Breast epithelium (tissue), 4 donors: ENCODE measurements around the gene TMEM254. TPM values are rescaled to one million over a fixed set of nuclear protein-coding genes. Genes with fewer than 3 reads are reported as not detected.
"Not testable (repeated sequence)": the region's sequence is repeated elsewhere in the genome, so short reads cannot be mapped to it uniquely, and the experiment has no call there.

ENCODE experiments used
- DNase-seq, 2 donors: peaks; one replicate each; pipeline ENCODE4 v3.0.0-alpha.2; 2019; ENCODE audit warnings: low spot score in 2 of 2
- H3K27ac ChIP-seq, 2 donors: fragments of 200-600 bp; sonication (generic) in 1 of 2; one replicate each; pipeline ENCODE4 v1.5.1; 2016 to 2019; ENCODE audit warnings: mild to moderate bottlenecking in 1 of 2
- H3K27me3 ChIP-seq, 2 donors: fragments of 200-600 bp; sonication (generic) in 1 of 2; one replicate each; pipeline versions ENCODE4 v1.5.1 to v1.6.0; 2017 to 2019; ENCODE audit warnings: control low read depth in 1 of 2, mild to moderate bottlenecking in 1 of 2
- H3K36me3 ChIP-seq: fragments of 200-600 bp; one replicate; pipeline ENCODE4 v1.5.1; 2019
- H3K4me1 ChIP-seq, 2 donors: fragments of 200-600 bp; sonication (generic); one replicate each; pipeline ENCODE4 v1.5.1; 2016 to 2019; ENCODE audit warnings: control low read depth in 1 of 2
- H3K4me3 ChIP-seq, 3 donors: fragments of 200-600 bp; sonication (generic); 1 replicate in 2 of 3; 2 replicates in 1 of 3; pipeline ENCODE4 v1.5.1; 2016 to 2019; ENCODE audit warnings: mild to moderate bottlenecking in 3 of 3, moderate library complexity in 2 of 3
- H3K9me3 ChIP-seq, 2 donors: fragments of 200-600 bp; sonication (generic) in 1 of 2; one replicate each; pipeline ENCODE4 v1.5.1; 2016 to 2019; ENCODE audit warnings: control low read depth in 1 of 2
- POLR2A ChIP-seq: fragments of 450-650 bp; IDR thresholded peaks from one replicate; pipeline ENCODE4 v1.6.1; 2016; ENCODE audit warnings: antibody characterized with exemption, mild to moderate bottlenecking, moderate library complexity
- POLR2AphosphoS5 ChIP-seq, 3 donors: sonication (generic); formaldehyde crosslinking; IDR thresholded peaks; one replicate each; pipeline ENCODE4 v1.6.1; 2017; ENCODE audit warnings: antibody characterized with exemption in 3 of 3
- intact Hi-C: fragments of 100-400 bp; cut with DNase I; formaldehyde crosslinking; loops from one replicate; pipeline ENCODE4 v1.15.1; 2023; ENCODE audit warnings: low total_unique reads
- total RNA-seq, 3 donors: library from RNA; depleted of rRNA; stranded (reverse); fragments of >200 nt; gene quantifications; one replicate each; pipeline ENCODE4 v1.1.0, GENCODE V29; 2016
- TF ChIP-seq, protein P1 (sequence below), 3 donors: fragments of 450-650 bp; IDR thresholded peaks; one replicate each; pipeline ENCODE4 v1.5.1; 2016 to 2017; ENCODE audit warnings: antibody characterized with exemption in 3 of 3, mild to moderate bottlenecking in 3 of 3, moderate library complexity in 3 of 3

TMEM254 gene
- total RNA-seq, 3 donors from 2014 or later = 13.3 to 29.7 (median 18.7) TPM

DNA sequence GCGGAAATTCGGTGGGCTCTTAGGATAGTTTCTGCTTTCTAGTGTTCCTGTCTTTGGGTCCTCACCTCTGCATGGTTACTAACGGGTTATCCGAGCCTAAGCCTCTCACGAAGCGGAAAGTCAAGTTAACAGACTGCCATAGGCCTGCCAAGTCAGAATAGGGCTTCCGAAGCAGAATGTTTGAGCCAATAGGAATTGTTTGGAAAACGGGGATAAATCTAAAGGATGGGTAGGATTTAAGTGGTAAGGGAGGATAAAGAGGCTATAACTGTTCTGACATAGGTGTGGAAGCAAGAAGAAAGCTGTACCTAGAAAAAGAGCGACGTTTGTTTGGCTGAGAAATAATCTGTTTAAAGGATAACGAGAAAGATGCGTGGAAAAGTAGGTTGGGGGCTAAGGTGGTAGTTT is 851 bp downstream of the TMEM254 start:
- Histone ChIP-seq H3K4me1 (no peaks in the 10 kb centered on the region), H3K9me3 (no peaks in the 10 kb centered on the region), H3K36me3 (no peaks in the 10 kb centered on the region), H3K27me3 (no peaks in the 10 kb centered on the region), H3K27ac (peak overlapping the region; percentile 92 to 97), H3K4me3 (peak overlapping the region; percentile 71 to 83 (median 80))
- no peak for DNase-seq
- TF ChIP-seq, protein P1, sequence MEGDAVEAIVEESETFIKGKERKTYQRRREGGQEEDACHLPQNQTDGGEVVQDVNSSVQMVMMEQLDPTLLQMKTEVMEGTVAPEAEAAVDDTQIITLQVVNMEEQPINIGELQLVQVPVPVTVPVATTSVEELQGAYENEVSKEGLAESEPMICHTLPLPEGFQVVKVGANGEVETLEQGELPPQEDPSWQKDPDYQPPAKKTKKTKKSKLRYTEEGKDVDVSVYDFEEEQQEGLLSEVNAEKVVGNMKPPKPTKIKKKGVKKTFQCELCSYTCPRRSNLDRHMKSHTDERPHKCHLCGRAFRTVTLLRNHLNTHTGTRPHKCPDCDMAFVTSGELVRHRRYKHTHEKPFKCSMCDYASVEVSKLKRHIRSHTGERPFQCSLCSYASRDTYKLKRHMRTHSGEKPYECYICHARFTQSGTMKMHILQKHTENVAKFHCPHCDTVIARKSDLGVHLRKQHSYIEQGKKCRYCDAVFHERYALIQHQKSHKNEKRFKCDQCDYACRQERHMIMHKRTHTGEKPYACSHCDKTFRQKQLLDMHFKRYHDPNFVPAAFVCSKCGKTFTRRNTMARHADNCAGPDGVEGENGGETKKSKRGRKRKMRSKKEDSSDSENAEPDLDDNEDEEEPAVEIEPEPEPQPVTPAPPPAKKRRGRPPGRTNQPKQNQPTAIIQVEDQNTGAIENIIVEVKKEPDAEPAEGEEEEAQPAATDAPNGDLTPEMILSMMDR (IDR thresholded peaks at IDR 0.05) = no peak
- no peak for TF ChIP-seq POLR2AphosphoS5 (IDR thresholded peaks at IDR 0.05)
- TF ChIP-seq POLR2A = no peak
- intact Hi-C loops = no loop called here

GRCh38 chr10:80081026-80081425 is 2.6 kb downstream of the TMEM254 start:
- DNase-seq = no peak

DNA sequence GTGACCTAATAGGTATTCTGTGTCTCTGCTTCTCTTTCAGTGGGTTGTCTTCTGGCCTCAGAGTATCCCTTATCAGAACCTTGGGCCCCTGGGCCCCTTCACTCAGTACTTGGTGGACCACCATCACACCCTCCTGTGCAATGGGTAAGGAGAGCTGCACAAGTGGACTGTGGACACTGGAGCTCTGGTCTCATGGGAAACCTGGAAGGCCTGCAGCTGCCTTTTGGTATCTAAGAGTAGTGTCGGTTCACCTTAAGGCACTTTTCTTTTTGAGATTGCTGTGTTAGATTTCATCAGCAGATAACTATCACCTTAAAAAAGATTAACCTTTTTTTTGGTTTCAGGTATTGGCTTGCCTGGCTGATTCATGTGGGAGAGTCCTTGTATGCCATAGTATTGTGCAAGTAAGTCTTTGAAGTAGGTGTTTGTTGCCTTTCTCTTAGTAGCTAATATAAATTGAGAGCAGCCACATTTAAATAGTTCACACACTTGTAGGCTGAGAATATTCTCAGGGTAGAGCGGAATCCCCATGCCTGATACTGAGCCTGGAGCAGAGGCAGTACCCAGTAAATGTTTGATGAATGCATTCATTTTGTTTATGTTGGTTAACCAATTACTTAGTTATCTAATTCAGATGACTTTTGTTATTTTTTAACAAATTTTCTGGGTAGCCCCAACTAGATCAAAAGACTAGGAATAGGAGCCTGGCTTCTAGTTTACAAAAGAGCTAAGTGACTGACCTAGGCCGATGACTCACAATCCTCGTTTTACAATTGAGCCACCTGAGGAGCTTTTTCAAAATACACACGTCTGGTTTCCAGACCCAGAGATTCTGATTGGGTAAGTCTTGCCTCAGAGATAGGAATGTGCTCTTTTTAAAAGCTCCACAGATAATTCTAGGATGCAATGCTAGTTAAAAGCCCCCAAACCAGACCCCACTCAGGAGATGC is 3.6 kb downstream of the TMEM254 start:
- no peak overlapping the region for H3K27ac ChIP-seq
- intact Hi-C loops = no loop called here
- DNase-seq = no peak
- TF ChIP-seq, protein P1 (IDR thresholded peaks at IDR 0.05) = no peak
- TF ChIP-seq POLR2AphosphoS5 (IDR thresholded peaks at IDR 0.05) (no peak), POLR2A (no peak)
- no peaks in the 10 kb centered on the region for H3K27me3 ChIP-seq
- H3K4me1 ChIP-seq = no peaks in the 10 kb centered on the region
- no peaks in the 10 kb centered on the region for H3K9me3 ChIP-seq
- no peak overlapping the region for H3K4me3 ChIP-seq
- H3K36me3 ChIP-seq = no peaks in the 10 kb centered on the region

More at GRCh38 chr10:80081026-80081425, 2.6 kb downstream of the TMEM254 start:
- intact Hi-C loops = no loop called here
- Histone ChIP-seq H3K4me3 (no peak overlapping the region), H3K9me3 (no peaks in the 10 kb centered on the region), H3K27ac (no peak overlapping the region), H3K4me1 (no peaks in the 10 kb centered on the region), H3K27me3 (no peaks in the 10 kb centered on the region), H3K36me3 (no peaks in the 10 kb centered on the region)
- TF ChIP-seq POLR2AphosphoS5 (IDR thresholded peaks at IDR 0.05) (no peak), POLR2A (no peak)
- TF ChIP-seq, protein P1 (IDR thresholded peaks at IDR 0.05) = no peak

DNA sequence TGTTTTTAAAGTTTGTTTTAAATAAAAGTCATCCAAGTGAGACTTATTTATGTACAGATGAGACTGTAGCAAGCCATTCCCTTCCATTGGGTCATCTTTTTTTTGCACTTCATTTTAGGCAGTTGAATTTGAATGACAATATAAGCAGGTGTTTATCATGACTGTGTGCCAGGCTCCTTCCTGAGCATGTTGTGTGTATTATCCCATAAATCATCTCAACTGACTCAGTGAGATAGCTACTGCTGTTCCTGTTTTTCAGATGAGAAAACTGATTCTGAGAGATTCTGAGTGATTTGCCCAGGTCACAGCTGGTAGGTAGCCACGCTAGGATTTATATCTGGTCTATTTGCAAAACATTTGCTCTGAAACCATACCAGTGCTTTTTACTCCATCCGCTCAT is 11.7 kb downstream of the TMEM254 start:
- no peak overlapping the region for H3K27ac ChIP-seq
- H3K4me3 ChIP-seq = no peak overlapping the region
- intact Hi-C loops = no loop called here
- H3K9me3 ChIP-seq = no peaks in the 10 kb centered on the region
- H3K4me1 ChIP-seq = no peaks in the 10 kb centered on the region
- no peak for DNase-seq
- TF ChIP-seq, protein P1 (IDR thresholded peaks at IDR 0.05) = no peak
- H3K27me3 ChIP-seq = no peaks in the 10 kb centered on the region
- no peaks in the 10 kb centered on the region for H3K36me3 ChIP-seq

- TF ChIP-seq, protein P1 (IDR thresholded peaks at IDR 0.05) = no peak
- TF ChIP-seq POLR2A (no peak), POLR2AphosphoS5 (IDR thresholded peaks at IDR 0.05) (no peak)
- Histone ChIP-seq H3K9me3 (no peaks in the 10 kb centered on the region), H3K4me1 (no peaks in the 10 kb centered on the region), H3K36me3 (no peaks in the 10 kb centered on the region), H3K27ac (no peak overlapping the region), H3K27me3 (no peaks in the 10 kb centered on the region), H3K4me3 (no peak overlapping the region)
- intact Hi-C loops = no loop called here
- no peak for DNase-seq
Observed at GRCh38 chr10:80094231-80094630, 15.8 kb downstream of the TMEM254 start.

DNA sequence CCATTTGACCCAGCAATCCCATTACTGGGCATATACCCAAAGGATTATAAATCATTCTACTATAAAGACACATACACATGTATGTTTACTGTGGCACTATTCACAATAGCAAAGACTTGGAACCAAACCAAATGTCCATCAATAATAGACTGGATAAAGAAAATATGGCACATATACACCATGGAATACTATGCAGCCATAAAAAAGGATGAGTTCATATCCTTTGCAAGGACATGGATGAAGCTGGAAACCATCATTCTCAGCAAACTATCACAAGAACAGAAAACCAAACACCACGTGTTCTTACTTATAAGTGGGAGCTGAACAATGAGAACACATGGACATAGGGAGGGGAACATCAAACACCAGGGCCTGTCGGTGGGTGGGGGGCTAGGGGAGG is 19.8 kb downstream of the TMEM254 start:
- H3K9me3 ChIP-seq, H3K27me3 ChIP-seq, H3K4me3 ChIP-seq, H3K36me3 ChIP-seq, H3K4me1 ChIP-seq, intact Hi-C loops, DNase-seq, H3K27ac ChIP-seq: not testable (repeated sequence)

DNA sequence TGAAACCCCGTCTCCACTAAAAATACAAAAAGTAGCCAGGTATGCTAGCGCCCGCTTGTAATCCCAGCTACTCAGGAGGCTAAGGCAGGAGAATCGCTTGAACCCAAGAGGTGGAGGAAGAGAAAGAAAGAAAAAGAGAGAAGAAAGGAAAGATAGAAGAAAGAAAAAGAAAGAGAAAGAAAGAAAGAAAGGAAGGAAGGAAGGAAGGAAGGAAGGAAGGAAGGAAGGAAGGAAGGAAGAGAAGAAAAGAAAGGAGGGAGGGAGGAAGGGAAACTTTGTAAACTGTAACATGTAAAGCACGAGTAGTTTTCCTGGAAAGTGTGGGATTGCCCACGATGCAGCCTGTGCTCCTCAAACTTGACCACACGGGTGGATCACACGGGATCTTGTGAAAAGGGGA is 20.8 kb downstream of the TMEM254 start:
- H3K9me3 ChIP-seq, H3K4me1 ChIP-seq, DNase-seq, H3K36me3 ChIP-seq, H3K4me3 ChIP-seq, H3K27me3 ChIP-seq, intact Hi-C loops, H3K27ac ChIP-seq: not testable (repeated sequence)
